ENCODE data around the gene ZNF76. TPM values are rescaled to one million over a fixed set of nuclear protein-coding genes. Genes with fewer than 3 reads are reported as not detected.

ZNF76 gene
- polyA plus RNA-seq, 3 donors: 37.6 to 40.5 (median 38.5) TPM

GRCh38 chr6:35234901-35235300, 24.6 kb upstream of the ZNF76 start:
- DNase-seq (ENCODE audit: low read depth in 3 of 3, low spot score in 2 of 3): no peak

GRCh38 chr6:35236223-35236622, 23.3 kb upstream of the ZNF76 start:
- DNase-seq (ENCODE audit: low read depth in 3 of 3, low spot score in 2 of 3): no peak

DNA sequence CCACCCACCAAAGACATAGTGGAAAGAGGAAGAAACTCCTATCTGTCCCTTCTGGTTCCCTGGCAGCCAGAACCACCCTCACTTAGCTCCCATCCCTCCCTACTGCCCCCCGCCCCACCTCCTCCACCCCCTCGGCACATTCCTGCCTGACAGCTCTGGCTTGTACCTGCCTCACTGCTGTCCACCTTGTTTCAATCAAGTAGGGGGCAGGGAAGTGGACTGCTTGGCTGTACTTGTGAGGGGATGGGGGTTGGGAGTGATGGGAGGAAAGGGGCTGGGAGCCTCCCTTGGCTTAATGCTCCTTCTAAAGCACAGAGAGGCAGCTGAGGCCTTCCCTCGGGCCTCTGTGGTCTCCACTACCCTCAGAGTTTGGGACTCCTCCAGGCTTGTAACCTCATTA, 22.1 kb upstream of the ZNF76 start:
- no peak for DNase-seq (ENCODE audit: low read depth in 3 of 3, low spot score in 2 of 3)

GRCh38 chr6:35238843-35239289, 20.7 kb upstream of the ZNF76 start:
- DNase-seq (ENCODE audit: low read depth in 3 of 3, low spot score in 2 of 3): no peak

DNA sequence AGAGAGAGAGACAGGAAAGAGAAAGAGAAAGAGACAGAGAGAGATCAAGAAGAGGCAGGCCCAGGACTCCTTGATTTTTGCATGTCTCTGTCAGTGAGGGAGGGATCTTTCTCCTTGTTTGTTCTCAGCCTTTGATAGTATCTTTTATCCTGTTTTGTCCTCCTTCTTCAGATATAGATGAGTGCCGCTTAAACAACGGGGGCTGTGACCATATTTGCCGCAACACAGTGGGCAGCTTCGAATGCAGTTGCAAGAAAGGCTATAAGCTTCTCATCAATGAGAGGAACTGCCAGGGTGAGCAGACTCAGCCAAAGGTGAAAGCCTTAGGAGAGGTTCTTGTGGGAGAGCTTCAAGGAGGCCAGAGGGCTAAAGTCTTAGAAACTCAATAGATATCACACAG, 20.0 kb upstream of the ZNF76 start:
- DNase-seq (ENCODE audit: low read depth in 3 of 3, low spot score in 2 of 3): no peak

DNA sequence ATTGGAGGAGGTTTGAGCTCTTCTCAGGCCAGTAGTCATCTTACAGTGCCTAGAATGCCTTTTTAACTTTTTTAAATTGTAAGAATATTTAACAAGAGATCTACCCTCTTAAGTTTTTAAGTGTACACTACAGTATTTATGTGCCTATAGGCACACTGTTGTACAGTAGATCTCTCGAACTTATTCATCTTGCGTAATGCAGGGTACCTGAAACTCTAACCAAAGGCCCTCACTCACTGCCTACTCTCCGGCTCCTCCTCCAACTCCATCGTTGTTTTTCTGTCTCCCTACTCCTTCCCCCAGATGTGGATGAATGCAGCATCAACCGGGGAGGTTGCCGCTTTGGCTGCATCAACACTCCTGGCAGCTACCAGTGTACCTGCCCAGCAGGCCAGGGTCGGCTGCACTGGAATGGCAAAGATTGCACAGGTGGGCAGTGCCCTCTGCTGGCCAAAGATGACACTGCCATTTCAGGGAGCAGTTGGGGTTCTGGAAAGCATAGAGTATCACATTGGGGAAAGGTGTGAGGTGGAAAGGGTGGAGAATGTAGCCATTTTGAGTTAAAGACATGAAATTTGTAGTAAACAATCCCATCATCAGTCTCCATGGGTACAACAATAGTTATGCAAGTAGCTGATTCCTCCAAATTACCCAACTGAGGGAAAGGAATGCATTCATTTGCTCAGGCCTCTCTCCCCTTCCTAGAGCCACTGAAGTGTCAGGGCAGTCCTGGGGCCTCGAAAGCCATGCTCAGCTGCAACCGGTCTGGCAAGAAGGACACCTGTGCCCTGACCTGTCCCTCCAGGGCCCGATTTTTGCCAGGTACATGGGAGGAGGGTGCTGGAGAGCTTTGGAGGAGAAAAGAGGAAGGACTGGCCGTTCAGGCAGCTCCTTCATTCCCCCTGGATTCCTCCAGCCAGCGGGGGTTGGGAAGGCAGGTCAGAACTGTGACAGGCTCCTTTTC, 18.4 kb upstream of the ZNF76 start:
- peak in 2 of 3 donors; percentile 61 to 63 for DNase-seq (ENCODE audit: low read depth in 3 of 3, low spot score in 2 of 3)

GRCh38 chr6:35242486-35242885, 17.0 kb upstream of the ZNF76 start:
- no peak for DNase-seq (ENCODE audit: low read depth in 3 of 3, low spot score in 2 of 3)

GRCh38 chr6:35242906-35243305, 16.6 kb upstream of the ZNF76 start:
- DNase-seq (ENCODE audit: low read depth in 3 of 3, low spot score in 2 of 3): no peak

DNA sequence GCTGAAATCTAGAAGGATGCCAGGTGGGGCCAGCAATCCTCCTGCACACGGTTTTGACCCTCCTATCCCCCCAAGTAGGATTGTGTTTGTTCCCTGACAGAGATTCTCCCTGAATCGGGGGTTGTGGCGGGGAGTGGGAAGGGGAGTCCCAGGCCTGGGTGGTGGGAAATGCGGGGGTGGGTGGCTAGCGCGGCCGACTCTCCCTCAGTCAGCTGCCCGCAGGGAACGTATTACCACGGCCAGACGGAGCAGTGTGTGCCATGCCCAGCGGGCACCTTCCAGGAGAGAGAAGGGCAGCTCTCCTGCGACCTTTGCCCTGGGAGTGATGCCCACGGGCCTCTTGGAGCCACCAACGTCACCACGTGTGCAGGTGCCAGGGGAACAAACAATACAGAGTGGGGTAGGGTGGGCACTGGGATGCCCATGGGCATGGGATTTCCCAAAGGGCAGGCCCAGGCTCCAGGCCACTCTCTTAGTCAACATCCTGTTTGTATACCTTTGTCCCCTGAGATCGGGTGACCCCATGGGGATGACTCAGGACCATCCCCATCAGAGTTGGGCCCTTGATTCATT, 16.1 kb upstream of the ZNF76 start:
- DNase-seq (ENCODE audit: low read depth in 3 of 3, low spot score in 2 of 3): no peak

DNA sequence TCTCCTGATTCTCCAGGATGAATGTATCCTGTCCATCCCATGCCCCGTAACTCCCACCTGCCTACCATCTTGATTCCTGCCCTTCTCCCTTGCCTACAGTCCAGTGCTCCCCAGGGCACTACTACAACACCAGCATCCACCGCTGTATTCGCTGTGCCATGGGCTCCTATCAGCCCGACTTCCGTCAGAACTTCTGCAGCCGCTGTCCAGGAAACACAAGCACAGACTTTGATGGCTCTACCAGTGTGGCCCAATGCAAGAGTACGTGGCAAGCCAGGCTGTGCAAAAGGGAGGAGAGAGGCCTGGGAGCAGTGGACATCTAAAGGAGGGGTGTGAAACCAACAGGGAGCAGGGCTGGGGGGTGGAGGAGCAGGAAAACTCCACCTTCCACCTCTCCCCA, 15.0 kb upstream of the ZNF76 start:
- no peak for DNase-seq (ENCODE audit: low read depth in 3 of 3, low spot score in 2 of 3)

GRCh38 chr6:35247642-35248231, 11.8 kb upstream of the ZNF76 start:
- no peak for DNase-seq (ENCODE audit: low read depth in 3 of 3, low spot score in 2 of 3)

GRCh38 chr6:35248300-35248699, 11.2 kb upstream of the ZNF76 start:
- no peak for DNase-seq (ENCODE audit: low read depth in 3 of 3, low spot score in 2 of 3)

- no peak for DNase-seq (ENCODE audit: low read depth in 3 of 3, low spot score in 2 of 3)
Observed at GRCh38 chr6:35248965-35249364, 10.6 kb upstream of the ZNF76 start.

DNA sequence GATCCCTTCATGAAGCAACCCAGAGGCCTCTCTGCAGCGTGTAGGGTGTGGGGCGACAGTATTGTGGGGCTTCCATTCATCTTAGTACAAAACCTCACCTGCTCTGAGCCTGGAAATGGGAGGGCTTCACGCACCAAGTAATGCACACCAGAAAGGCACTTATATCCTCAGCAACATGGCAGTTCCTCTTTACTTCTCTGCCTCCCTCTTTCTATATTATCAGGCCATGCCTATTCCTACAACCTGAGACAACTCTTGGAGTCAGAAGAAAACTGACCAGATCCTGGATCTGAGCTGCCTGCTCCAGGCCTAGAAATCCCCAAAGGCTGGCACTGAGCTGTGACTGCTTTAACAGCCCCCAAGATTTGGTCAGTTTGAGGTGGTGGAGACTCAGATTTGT, 7.6 kb upstream of the ZNF76 start:
- no peak for DNase-seq (ENCODE audit: low read depth in 3 of 3, low spot score in 2 of 3)

DNA sequence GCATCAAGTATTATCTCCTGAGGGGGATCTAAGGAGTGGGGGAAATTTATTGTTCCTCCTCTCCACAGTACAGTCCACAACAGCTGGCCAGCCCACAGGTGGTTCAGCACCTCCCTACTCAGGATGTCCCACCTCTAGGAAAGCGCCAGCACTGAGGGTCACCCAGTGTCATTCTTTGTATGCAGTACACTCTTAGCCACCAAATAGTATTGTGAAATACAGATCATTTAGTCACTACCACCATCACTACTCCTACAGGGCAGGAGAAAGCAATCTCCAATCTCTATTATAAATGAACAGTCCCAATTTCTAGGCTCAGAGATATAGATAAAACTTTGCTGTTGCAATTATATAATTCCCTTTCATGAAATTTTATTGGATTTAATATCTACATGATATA, 6.3 kb upstream of the ZNF76 start:
- DNase-seq (ENCODE audit: low read depth in 3 of 3, low spot score in 2 of 3): no peak

DNA sequence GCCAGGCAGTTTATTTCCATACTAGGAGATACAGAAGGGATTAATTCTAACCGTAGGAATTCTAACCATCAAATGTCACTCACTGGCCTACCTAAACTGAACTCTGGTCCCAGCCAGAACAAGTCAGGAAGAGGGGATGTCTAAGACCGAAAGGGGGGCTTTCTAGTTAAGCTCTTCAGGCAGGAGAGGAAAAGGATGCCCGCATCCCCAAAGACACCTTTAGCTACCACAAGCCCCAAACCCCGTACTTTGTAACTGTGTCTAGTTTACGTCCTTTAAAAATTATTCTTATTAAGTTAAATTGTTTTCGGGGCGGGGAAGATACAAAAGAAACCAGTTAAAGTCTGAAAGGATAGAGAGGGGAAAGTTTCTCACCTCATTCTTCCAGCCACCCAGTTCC, 1.2 kb upstream of the ZNF76 start:
- no peak for DNase-seq (ENCODE audit: low read depth in 3 of 3, low spot score in 2 of 3)

GRCh38 chr6:35258858-35259193, 709 bp upstream of the ZNF76 start:
- DNase-seq (ENCODE audit: low read depth in 3 of 3, low spot score in 2 of 3): peak in 2 of 3 donors; percentile 40 to 58

DNA sequence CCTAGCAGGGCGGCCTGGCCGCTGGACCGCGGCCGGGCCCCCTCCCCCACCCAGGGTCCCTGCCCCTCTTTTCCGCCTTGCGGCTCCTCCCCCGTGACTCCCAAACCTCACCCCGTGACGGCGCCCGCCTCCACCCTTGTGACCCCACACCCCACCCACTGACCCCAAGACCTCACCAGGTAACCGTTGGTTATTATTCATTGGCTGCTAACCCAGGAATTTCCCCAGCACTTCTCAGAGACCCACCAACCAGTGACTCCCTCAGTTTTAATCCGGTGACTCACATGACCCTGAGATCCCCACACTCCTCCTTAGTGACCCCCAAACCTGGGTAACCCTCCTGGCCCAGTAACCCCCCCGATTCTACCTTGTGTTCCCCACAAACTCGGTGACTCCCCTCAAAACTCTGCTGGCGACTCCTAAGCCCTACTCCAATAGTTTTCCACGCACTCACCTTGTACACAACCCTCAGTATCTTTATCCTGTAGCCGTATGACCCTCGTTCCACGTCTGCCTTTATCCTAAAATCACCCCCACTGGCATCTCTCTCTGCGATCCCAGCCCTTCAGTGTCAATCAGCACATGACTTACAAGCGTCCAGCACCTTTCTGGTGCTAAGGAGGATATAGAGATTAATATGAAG, 534 bp downstream of the ZNF76 start:
- peak in 2 of 3 donors; percentile 54 to 59 for DNase-seq (ENCODE audit: low read depth in 3 of 3, low spot score in 2 of 3)

DNA sequence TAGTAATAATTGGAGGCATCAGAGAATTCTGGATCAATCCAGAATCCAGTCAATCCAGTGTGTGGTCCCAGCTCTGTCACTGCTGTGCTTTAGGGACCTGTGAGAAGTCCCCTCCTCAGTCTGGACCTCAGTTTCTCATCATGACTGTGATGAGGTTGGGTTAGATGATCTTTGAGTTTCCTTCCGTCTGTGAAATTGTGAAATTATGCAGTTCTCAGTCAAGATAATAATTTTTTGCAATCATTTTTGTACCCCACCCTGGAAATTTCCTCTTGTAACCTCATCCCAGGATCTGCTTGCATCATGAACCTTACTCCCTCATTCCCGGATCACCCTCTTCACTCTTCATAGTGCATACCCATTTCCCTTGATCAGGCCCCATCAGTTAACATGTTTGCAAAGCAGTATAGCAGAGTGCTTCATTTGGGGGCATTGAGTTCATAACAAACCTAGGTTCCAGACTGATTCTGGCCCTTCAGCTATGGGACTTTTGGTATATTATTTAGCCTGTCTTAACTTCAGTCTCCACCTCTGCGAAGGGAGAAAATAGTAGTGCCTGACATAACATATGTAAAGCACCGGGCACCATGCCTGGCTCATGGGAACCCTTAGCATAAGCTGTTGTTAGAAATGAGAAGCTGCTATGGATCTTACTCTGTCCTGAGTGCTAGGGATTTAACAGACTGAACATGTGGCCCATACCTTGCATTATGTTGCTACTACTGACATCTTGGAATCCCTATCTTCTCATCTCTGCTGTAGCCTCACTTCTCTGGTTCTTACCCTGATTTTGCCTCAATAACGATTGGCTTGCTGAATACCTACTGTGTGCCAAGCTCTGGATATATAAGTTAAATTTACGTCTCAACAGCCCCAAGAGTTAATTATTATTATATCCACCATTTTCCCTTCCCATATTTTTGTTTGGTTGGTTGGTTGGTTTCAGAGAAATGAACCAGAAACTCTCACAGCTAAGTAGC, 1.3 kb downstream of the ZNF76 start:
- no peak for DNase-seq (ENCODE audit: low read depth in 3 of 3, low spot score in 2 of 3)

DNA sequence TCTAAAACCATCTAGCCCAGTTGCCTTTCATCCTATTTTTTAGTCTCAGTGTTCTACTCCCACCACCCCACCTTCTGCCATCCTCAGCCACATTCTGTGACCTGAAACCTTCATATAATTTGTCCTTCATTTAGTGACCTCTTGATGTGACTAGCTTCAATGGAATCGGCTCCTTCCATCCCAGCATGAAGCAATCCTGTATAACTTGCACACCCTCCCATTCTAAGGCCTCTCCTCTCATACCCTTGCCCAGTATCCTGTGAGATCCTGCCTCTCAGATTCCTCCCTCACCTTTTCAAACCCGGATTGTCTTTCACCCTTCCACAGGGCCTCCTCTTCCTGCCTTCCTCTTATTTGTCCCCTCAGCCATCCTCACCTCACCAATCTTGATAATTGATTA, 3.1 kb downstream of the ZNF76 start:
- no peak for DNase-seq (ENCODE audit: low read depth in 3 of 3, low spot score in 2 of 3)

Measured in right renal cortex interstitium (tissue), 3 donors.